ENCODE measurements around the gene AMFR.
A peak's percentile ranks its signal among the peaks of the same experiment; 100 is the strongest.
"Not testable (repeated sequence)": the region's sequence is repeated elsewhere in the genome, so short reads cannot be mapped to it uniquely, and the experiment has no call there.

Gene AMFR

DNA sequence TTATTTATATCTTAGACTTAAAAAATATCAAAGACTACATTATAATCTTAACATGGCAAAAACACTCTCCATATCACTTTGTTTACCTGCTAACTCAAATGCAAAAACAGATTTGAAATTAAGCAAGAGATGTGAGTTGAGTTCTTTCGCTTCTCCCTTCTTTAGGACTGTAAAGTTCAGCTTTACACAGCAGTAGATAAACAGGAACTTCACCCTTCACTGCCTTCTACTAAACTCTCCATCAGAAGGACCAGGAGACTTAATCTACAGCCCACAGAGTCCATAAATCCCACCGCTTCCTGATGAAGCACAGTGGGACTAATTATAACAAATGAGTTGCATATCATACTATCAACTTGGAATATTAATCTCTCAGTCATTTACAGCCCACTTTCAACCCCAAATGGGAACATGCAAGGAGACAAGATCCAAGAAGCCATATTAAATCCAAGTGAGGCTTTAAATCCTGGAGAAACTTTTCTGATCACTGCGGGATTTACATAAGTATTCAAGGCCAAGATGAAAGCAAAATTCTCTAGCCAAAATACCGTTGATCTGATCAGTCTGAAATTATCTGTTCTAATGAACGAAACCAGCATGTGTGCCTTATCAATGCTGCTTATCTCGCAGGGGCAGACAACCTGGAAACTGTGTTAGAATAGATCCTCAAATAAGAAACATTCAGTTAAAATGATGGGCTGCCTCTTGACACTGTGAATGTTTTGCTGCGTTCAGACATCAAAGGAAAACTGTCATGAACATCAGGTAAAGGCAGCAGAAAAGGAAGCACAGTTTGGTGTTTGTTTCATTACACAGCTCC, 1.6 kb downstream of the AMFR start:
- DNase-seq (ENCODE audit: low spot score): no peak

DNA sequence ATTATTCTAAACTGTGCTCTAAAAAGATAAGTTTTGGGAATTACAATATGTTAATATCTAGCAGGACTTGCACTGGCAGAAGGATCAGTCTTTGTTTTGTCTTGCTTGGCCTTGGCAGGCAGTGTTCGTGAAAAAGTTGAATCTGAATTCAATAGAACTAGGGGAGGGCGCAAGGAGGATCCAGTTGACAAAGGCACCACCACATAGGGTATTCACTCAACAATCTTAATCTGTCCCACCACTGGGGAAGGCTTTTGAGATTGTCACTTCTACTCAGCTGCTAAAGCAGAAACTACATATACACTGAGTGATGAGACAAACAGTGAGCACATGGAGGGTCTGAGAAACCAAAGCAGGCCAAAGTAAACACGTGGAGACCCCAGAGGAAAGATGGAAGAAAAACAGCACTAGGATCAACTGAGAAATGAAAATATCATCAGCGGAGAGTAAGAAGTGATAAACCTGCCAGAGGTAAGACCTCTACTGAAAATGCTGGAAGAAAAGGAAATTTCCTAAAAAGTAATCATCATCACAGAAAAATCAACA, 2.4 kb downstream of the AMFR start:
- DNase-seq (ENCODE audit: low spot score): no peak

DNA sequence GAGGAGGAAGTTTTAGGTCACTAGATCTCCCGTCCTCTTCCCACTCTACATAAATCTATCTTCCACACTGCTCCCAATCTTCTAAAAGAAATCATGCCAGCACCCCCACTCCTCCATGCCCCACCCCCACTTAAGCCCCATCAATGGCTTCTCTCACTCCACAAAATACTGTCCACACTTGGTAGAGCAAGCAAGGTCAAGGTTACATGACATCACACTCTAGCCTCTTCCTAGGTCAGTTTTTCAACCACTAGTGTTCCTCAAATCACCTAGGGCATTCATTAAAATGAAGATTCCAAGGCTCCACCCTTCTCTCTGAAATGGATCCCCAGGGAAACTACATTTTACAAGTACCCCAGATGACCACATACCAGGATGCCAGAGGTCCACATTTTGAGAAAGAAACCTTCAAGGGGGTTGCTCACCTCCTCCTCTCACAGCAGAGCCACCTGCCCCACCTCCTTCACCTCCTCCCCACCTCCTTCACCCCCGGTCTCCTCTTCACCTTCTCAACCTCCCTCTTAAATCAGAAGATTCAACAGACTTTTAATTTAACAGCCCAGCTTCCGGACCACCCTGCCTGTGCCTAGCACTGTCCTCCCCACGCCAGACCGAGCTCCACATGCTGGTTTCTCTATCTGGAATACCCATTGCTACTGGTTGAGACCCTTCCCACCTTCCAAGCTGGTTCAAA, 3.2 kb downstream of the AMFR start:
- no peak for DNase-seq (ENCODE audit: low spot score)

DNA sequence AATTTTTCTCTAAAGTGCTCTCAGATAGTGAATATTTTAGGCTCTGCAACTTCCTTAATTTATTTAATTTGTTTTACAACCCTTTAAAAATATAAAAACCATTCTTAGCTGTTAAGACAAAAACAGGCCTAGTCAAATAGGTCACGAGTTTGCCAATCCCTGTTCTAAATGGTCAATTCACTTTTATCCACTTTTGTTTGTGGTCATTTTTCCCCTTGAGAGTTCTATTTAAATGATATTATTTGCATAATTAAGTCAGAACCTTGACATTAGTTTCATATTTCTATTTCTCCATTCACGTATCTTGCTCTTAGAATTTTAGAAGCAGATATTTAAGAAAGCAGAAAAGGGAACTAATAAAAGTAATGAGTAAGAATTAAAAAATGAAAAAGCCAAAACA, 4.0 kb downstream of the AMFR start:
- no peak for DNase-seq (ENCODE audit: low spot score)

DNA sequence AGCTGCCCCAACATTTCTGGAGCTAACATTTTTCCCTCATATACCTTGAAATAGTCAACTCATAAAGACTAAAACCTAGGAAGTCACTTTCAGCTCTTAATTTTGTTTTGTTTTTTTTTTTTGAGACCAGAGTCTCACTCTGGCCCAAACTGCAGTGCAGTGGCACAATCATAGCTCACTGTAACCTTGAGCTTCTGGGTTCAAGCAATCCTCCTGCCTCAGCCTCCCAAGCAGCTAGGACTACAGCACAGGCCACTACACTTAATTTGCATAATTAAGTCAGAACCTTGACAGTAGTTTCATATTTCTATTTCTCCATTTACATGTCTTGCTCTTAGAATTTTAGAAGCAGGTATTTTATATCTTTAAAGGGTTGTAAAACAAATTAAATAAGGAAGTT, 4.7 kb downstream of the AMFR start:
- no peak for DNase-seq (ENCODE audit: low spot score)

DNA sequence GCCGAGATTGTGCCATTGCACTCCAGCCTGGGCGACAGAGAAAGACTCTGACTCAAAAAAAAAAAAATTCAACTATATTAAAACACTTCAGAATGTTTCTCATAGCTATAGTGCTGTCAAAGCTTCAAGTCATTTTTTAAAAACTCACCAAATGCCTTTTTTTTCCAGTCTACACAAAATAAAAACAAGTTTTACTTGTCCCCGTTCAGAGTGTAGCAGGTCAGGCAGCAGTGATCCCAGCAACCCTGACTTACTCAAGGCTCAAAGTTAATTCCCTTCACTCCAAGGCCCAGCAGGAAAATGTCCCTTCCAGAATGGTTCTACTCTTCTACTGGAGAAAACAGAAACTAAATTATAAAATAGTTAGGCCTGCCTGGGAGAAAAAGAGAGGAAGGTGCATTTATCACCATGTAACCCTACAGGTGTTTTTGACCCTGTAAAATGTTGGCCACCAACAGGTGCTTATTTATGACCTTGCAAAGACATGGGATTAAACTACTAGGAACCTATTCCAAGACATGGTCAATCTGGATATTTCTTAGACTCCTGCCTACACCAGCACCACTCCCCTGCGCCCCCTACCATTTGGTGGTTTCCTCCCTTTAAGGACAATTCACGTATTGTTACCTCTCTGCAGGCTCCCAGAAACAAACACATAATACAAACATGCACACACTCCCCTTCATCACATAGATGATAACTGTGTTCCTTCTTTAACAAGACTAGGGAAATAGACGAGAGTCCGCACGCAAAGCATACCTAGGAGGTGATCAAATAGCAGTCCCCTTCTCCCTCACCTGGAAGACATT, 5.4 kb downstream of the AMFR start:
- no peak for DNase-seq (ENCODE audit: low spot score)

DNA sequence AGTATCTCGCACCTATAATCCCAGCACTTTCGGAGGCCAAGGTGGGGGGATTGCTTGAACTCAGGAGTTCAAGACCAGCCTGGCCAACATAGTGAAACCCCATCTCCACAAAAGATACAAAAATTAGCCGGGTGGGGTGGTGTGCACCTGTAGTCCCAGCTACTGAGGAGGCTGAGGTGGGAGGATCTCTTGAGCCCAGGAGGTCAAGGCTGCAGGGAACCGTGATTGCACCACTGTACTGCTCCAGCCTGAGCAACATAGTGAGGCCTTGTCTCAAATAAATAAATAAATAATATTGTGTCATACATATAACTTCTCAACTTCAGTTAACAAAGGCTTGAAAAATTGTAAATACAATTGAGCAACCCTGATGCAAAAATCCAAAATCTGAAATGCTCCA, 8.2 kb downstream of the AMFR start:
- DNase-seq (ENCODE audit: low spot score): no peak

DNA sequence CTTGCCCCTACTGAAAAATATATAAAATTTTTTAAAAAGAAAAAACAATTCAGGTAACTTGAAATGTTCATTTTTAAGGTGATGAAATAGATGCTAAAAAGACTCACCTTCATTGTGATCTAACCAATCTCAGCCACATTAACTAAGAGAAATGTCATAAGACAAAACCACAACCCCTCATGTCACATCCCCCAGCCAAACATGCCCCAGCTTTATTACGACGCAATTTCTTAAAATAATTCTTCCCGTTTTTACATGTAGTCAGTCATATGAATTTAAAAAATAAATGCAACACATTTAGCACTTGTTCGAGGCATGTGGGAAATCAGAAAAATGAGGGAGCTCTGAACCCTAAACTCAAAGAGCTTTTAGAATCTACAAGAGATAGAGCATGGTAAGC, 9.5 kb downstream of the AMFR start:
- no peak for DNase-seq (ENCODE audit: low spot score)

DNA sequence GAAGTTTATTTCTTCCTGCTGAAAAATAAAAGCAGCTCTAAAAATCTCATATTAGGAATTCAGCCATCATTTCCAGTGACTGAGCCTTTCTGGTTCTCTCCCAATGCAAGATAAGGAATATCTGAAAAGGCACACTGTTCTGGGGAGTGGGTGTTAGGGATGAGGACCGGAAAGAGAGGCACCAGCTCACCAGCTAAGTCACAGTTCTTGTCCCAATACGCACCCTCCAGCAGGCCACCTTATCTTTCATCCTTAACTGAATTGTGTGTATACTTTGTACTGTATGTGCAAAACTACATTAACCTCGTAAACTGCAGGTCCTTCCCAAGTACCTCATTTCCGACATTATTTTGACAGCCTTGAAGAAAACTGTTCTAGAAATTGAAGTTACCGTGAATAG, 11.0 kb downstream of the AMFR start:
- no peak for DNase-seq (ENCODE audit: low spot score)

DNA sequence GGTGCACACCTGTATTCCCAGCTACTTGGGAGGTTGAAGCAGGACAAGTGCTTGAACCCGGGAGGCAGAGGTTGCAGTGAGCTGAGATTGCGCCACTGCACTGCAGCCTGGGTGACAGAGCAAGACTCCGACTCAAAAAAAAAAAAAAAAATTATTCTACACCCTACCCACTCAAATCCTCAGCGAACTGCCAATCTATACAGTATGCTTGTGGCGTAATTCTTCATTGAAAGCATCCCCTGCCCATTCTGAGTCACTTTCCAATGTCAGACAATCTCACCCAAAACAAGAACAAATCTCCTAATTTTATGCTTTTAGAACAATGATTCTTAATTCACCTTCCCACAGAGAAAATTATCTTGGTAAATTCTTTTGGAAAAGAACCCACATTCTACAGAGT, 12.0 kb downstream of the AMFR start:
- no peak for DNase-seq (ENCODE audit: low spot score)

DNA sequence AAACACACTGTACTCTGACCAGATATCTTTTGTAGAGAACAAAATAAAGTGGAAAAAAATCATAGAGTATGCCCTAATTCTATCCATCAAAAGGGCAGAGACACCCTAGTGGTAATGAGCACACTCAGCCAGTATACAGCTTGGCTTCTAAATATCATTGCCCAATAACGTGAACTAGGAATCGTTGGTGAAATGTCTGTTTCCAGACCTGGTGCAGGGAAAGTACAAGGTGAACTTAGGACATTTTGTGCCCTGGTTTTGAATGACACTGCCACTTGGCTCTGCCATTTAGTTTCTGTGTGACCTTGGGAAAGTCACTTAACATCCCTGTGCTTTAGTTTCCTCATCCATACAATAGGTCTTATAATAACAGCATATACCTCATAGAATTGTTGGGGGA, 13.7 kb downstream of the AMFR start:
- DNase-seq (ENCODE audit: low spot score): no peak

DNA sequence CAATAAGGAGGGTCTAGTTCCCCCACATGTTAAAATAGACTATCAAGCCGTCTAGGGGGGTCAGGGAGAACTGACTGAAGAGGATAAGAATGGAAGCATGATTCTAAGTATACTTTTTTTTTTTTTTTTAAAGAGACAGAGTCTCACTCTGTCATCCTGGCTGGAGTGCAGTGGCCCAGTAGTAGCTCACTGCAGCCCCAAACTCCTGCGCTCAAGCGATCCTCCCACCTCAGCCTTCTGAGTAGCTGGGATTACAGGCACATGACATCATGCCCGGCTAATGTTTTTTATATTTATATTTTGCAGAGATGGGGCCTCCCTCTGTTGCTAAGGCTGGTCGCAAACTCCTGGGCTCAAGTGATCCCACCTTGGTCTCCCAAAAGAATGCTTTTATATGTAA, 14.2 kb downstream of the AMFR start:
- DNase-seq (ENCODE audit: low spot score): no peak

DNA sequence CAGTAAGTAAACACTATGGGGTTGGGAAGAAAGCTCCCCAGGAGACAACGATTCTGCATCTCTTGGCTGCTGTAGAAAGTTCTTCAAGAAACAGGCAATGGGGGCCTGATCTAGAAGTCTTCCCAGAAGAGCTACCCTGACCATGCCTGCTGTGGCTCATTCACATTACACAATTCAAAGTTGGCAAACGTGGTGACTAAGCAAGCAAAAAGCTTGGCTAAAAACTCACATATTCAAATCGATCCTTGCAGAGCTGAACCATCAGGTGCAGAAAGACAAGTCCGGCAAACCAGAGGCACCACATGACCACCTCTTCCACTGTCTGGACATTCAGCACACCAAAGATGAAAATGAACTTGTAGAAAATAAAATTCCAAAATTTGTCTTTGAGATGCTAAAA, 16.1 kb downstream of the AMFR start:
- peak; percentile 25 for DNase-seq (ENCODE audit: low spot score)

DNA sequence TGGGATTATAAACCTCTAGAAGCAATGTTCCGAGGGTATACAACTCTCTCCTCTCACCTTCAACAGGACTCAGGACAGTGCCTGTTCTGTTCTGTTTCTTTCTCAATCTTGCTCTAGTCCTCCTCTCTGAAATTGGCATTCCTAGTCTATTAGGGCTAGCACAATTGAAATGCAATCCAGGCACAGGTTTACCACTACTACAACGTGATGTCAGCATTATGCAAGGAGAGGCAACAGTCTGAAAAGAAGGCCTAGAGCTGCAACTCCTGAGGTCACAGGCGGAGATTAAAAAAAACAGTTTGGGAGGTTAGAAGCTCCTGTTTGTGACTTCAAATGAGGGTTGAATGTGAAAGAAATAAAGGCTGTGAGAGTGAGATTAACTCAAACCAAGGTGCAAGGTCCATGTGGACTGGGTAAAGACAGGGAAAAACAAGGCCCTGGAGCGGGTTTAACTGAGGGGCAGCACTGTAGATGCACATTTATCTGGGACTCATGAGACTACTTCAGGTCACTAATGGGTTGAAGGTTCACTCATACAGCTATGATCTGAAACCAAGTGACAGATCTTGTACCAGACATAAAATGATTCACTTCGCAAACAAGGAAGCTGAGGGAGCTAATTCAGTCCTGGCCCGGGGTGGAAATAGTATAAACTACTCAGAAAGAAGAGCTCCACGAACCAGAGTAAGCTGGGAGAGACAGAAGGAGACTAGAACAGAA, 16.8 kb downstream of the AMFR start:
- no peak for DNase-seq (ENCODE audit: low spot score)

DNA sequence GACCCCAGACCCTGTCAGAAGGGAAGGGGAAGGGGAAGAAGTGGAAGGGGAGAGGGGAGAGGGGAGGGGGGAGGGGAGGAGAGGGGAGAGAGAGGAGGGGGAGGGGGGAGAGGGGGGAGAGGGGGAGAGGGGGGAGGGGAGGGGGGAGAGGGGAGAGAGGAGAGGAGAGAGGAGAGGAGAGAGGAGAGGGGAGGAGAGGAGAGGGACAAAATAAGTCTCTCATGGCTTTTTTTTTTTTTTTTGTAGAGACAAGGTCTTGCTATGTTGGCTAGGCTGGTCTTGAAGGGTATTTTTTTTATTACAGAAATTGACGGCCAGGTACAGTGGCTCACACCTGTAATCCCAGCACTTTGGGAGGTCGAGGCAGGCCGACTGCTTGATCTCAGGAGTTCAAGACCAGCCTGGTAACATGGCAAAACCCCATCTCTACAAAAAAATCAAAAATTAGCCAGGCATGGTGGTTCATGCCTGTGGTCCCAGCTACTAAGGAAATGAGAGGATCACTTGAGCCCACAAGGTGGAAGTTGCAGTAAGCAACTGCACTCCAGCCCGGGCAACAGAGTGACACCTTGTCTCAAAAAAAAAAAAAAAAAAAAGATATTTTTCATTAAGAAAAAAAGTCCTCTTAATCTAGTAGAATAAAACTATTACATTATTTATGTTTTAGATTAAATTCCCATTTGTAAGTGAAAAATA, 19.2 kb downstream of the AMFR start:
- no peak for DNase-seq (ENCODE audit: low spot score)

DNA sequence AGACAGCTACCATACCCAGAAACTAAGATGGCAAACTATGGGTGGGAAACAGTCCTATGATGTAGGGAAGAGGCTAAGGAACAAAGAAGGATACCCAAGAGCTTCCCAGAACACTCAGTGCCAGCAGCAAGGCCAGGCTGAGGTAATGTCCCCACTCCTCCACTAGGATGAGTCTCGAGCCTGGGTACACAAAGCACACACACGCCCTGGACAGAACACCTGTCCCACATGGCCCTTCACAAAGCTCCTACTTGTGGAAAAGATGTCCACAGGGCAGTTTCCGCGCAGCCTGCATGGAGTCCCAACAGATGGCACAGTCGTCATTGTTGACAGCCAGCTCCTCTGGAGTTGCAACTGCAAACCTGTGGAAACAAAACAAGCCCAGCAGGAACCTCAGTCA, 23.9 kb downstream of the AMFR start:
- no peak for DNase-seq (ENCODE audit: low spot score)

DNA sequence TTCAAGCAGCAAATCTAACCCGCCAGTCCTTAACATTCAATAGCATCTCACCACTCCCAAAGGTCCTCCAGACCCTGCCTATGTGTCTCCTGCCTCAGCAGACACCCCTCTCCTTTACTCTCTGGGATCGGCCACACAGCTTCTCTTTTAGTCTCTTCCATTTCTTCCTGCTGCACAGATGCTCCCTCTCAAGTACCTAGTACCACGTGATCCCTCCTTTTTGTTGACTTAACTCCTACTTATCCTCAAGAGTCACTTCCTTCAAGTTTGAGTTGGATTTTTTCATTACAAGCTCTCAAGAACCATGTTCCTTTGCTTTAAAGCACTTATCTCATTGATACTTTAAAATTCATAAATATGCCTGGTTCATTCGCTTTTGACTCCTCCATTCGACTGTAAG, 24.9 kb downstream of the AMFR start:
- no peak for DNase-seq (ENCODE audit: low spot score)

DNA sequence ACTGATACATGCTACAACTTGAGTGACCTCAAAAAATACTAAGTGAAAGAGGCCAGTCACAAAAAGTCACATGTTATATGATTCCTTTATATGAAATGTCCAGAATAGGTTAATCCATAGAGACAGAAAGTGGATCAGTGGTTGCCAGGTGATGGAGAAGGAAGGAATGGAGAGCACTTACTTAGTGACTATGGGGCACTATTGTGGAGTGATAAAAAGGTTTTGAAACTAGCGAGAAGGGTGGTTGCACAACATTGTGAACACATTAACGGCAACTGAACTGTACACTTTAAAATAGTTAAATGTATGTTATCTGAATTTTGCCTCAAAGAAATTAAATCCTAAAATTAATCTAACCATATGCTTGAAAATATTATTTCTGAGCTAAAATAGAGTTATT, 25.9 kb downstream of the AMFR start:
- no peak for DNase-seq (ENCODE audit: low spot score)

DNA sequence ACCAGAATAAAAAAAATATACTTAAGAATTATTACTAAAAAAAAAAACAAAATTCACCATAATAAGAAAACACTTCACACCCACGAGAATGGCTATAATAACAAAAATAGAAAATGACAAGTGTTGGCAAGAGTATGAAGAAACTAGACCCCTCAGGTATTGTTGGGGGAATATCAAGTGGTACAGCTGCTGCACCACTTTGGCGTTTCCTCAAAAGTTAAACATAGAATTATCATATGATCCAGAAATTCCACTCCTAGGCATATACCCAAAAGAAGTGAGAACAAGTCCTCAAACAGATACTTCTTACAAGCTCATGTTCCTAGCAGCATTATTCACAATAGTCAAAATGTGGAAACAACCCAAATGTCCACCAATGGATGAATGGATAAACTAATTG, 26.3 kb downstream of the AMFR start:
- DNase-seq (ENCODE audit: low spot score): no peak

DNA sequence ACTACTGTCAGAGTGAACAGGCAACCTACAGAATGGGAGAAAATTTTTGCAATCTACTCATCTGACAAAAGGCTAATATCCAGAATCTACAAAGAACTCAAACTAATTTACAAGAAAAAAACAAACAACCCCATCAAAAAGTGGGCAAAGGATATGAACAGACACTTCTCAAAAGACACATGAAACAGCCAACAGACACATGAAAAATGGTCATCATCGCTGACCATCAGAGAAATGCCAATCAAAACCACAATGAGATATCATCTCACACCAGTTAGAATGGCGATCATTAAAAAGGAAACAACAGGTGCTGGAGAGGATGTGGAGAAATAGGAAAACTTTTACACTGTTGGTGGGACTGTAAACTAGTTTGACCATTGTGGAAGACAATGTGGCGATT, 28.6 kb downstream of the AMFR start:
- not testable (repeated sequence) for DNase-seq (ENCODE audit: low spot score)

DNA sequence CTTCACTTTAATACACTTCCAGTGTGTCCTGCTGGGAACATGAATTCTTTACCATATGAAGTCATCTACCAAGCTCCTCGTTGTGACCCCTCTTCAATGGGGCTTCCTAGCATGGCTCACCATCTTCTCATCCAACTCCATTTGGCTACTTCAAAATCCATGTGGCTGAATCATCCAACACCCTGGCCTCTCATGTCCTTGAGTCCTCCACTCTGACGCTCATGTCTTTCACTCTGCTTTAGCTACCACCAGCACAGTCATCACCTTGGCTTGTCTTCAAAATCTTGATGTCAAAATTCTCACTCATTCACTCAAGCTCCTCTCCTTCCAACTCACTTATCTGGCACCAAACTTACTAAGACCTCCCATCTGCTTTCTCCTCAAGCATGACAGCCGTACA, 35.8 kb downstream of the AMFR start:
- DNase-seq (ENCODE audit: low spot score): peak; percentile 93

All from AG08395 (cell line).